Trophoblast cell (in vitro differentiated cells and primary cell): ENCODE measurements around the gene PAM.

Source experiments
- DNase-seq, 2 donors: peaks; one replicate each; pipeline ENCODE4 v3.0.0-alpha.2; 2016
- H2AFZ ChIP-seq: 2 replicates; pipeline ENCODE4 v1.6.1; 2013; ENCODE audit warnings: low read length, moderate library complexity, mild to moderate bottlenecking; ENCODE audit not compliant: insufficient read depth, poor library complexity
- H2AK5ac ChIP-seq: 2 replicates; pipeline ENCODE4 v1.6.1; 2013; ENCODE audit warnings: mild to moderate bottlenecking, low read length
- H2BK120ac ChIP-seq: 2 replicates; pipeline ENCODE4 v1.6.1; 2013; ENCODE audit warnings: low read length, mild to moderate bottlenecking, moderate library complexity; ENCODE audit not compliant: insufficient read depth, poor library complexity
- H2BK12ac ChIP-seq: 2 replicates; pipeline ENCODE4 v1.6.1; 2013; ENCODE audit warnings: mild to moderate bottlenecking, low read length, moderate library complexity
- H2BK5ac ChIP-seq: 2 replicates; pipeline ENCODE4 v1.6.1; 2013; ENCODE audit warnings: low read length, low read depth, moderate library complexity, mild to moderate bottlenecking; ENCODE audit not compliant: poor library complexity
- H3K14ac ChIP-seq: 2 replicates; pipeline ENCODE4 v1.6.1; 2013; ENCODE audit warnings: mild to moderate bottlenecking, low read length
- H3K18ac ChIP-seq: 2 replicates; pipeline ENCODE4 v1.6.1; 2013; ENCODE audit warnings: mild to moderate bottlenecking, low read length
- H3K23ac ChIP-seq: 2 replicates; pipeline ENCODE4 v1.6.1; 2013; ENCODE audit warnings: low read length
- H3K27ac ChIP-seq: 2 replicates; pipeline ENCODE4 v1.5.1; 2013; ENCODE audit warnings: low read depth, mild to moderate bottlenecking, inconsistent platforms, low read length, moderate library complexity
- H3K27me3 ChIP-seq: 2 replicates; pipeline ENCODE4 v1.6.1; 2013; ENCODE audit warnings: inconsistent platforms, mild to moderate bottlenecking, low read length, moderate library complexity; ENCODE audit not compliant: insufficient read depth
- H3K36me3 ChIP-seq, 2 experiments: 1 replicate in 1 of 2; 2 replicates in 1 of 2; pipeline ENCODE4 v1.6.1; 2013; ENCODE audit warnings: low read length in 2 of 2, mild to moderate bottlenecking in 2 of 2, moderate library complexity in 1 of 2; ENCODE audit not compliant: insufficient read depth in 2 of 2, control insufficient read depth in 1 of 2
- H3K4ac ChIP-seq: 2 replicates; pipeline ENCODE4 v1.6.1; 2013; ENCODE audit warnings: low read depth, mild to moderate bottlenecking, low read length, moderate library complexity
- H3K4me1 ChIP-seq, 2 experiments: 1 replicate in 1 of 2; 2 replicates in 1 of 2; pipeline ENCODE4 v1.6.1; 2013; ENCODE audit warnings: low read length in 2 of 2, mild to moderate bottlenecking in 2 of 2, moderate library complexity in 1 of 2; ENCODE audit not compliant: insufficient read depth in 2 of 2, control insufficient read depth in 1 of 2
- H3K4me2 ChIP-seq: 2 replicates; pipeline ENCODE4 v1.6.1; 2013; ENCODE audit warnings: inconsistent platforms, mild to moderate bottlenecking, low read length, moderate library complexity
- H3K4me3 ChIP-seq: 2 replicates; pipeline ENCODE4 v1.5.1; 2013; ENCODE audit warnings: mild to moderate bottlenecking, low read depth, low read length, inconsistent platforms
- H3K79me1 ChIP-seq: one replicate; pipeline ENCODE4 v1.6.1; 2013; ENCODE audit warnings: low read length
- H3K79me2 ChIP-seq: 2 replicates; pipeline ENCODE4 v1.6.1; 2013; ENCODE audit warnings: low read length, mild to moderate bottlenecking; ENCODE audit not compliant: control insufficient read depth, insufficient read depth, poor library complexity
- H3K9ac ChIP-seq: 2 replicates; pipeline ENCODE4 v1.6.1; 2013; ENCODE audit warnings: mild to moderate bottlenecking, low read length
- H3K9me3 ChIP-seq: 2 replicates; pipeline ENCODE4 v1.6.1; 2013; ENCODE audit warnings: low read depth, mild to moderate bottlenecking, control low read depth, inconsistent platforms, low read length; ENCODE audit not compliant: insufficient read depth
- H4K12ac ChIP-seq: 2 replicates; pipeline ENCODE4 v1.6.1; 2013; ENCODE audit warnings: low read depth, mild to moderate bottlenecking, low read length, moderate library complexity
- H4K8ac ChIP-seq: 2 replicates; pipeline ENCODE4 v1.6.1; 2013; ENCODE audit warnings: low read depth, mild to moderate bottlenecking, low read length, moderate library complexity
- H4K91ac ChIP-seq: one replicate; pipeline ENCODE4 v1.6.1; 2013; ENCODE audit warnings: low read depth, mild to moderate bottlenecking, low read length, moderate library complexity
- WGBS: extraction: QIAGEN DNeasy Blood & Tissue Kit; methylation state at CpG from one replicate; pipeline ENCODE4 v1.1.7; 2013; ENCODE audit warnings: missing lambda C conversion rate; ENCODE audit not compliant: insufficient read length, insufficient coverage; ENCODE audit errors: extremely low coverage; 5-methylcytosine and 5-hydroxymethylcytosine counted together

The PAM gene

DNA sequence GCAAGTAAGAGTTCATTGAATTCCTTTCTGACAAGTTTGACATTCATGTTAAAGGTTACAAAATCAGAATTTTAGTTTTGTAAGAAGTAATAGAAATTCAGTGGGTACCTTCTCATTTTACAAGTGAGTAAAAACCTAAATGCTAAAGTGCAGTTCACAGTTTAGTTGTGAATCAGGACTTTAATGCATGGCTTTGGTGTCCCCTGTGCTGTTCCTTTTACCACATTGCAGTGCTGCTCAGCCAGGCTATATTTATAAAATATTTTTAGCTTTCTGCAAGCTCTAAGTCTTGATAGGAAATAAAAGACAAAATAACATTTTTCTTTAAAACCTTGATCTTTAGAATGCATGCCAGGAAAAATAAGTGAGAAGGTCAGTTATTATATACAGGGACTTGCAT is 26.3 kb downstream of the PAM start:
- H3K18ac ChIP-seq = no peak overlapping the region
- H3K4ac ChIP-seq = no peak overlapping the region
- H2AK5ac ChIP-seq = no peak overlapping the region
- H4K91ac ChIP-seq = no peak overlapping the region
- no peak overlapping the region for H2BK5ac ChIP-seq
- no peaks in the 10 kb centered on the region for H3K4me1 ChIP-seq
- no peak overlapping the region for H3K9ac ChIP-seq
- no peak overlapping the region for H2AFZ ChIP-seq
- H3K14ac ChIP-seq = no peak overlapping the region
- no peaks in the 10 kb centered on the region for H3K9me3 ChIP-seq
- H3K27ac ChIP-seq = no peak overlapping the region
- DNase-seq = no peak
- H3K23ac ChIP-seq = no peak overlapping the region
- no peak overlapping the region for H2BK120ac ChIP-seq
- H3K79me2 ChIP-seq = no peaks in the 10 kb centered on the region
- no peak overlapping the region for H4K12ac ChIP-seq
- no peak overlapping the region for H4K8ac ChIP-seq
- H3K27me3 ChIP-seq = no peaks in the 10 kb centered on the region
- no peaks in the 10 kb centered on the region for H3K79me1 ChIP-seq
- no peak overlapping the region for H3K4me2 ChIP-seq
- H3K36me3 ChIP-seq = no peaks in the 10 kb centered on the region
- H2BK12ac ChIP-seq = no peak overlapping the region
- no peak overlapping the region for H3K4me3 ChIP-seq

GRCh38 chr5:102781786-102782185 is 26.7 kb downstream of the PAM start:
- H4K91ac ChIP-seq = no peak overlapping the region
- DNase-seq = no peak
- H3K27me3 ChIP-seq = no peaks in the 10 kb centered on the region

DNA sequence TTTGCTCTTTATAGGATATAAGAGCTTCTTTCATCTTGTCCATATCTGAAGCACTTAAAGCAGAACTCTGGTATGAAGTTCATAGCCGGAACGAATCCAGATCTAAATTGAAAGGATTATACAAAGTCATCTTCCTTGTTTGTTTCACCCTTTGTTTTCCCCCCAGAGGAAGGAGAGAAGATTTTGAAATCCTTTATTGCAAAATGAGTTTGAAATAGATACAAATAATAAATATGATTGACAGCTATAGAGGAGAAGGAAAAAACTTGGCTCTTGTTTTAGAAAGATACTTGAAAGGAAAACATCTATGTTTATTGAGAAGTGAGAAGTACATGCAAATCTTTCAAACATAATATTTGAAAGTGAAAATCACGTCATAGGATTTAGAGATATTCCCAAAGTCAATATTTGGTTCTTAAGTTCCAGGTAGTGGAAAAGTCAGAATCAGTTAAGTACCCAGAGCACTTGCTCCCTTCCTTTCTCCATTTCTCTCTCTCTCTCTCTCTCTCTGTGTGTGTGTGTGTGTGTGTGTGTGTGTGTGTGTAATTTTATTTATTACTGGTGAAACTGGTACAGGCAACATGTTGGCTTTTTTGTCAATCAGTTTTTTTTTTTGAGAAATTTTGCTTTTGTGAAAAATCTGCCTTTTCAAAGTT is 27.2 kb downstream of the PAM start:
- H4K91ac ChIP-seq = no peak overlapping the region
- no peak overlapping the region for H3K9ac ChIP-seq
- H3K27ac ChIP-seq = no peak overlapping the region
- H4K8ac ChIP-seq = no peak overlapping the region
- no peak for DNase-seq
- H2AK5ac ChIP-seq = no peak overlapping the region
- no peak overlapping the region for H2AFZ ChIP-seq
- H3K79me2 ChIP-seq = no peaks in the 10 kb centered on the region
- no peaks in the 10 kb centered on the region for H3K4me1 ChIP-seq
- H3K4ac ChIP-seq = no peak overlapping the region
- H3K18ac ChIP-seq = no peak overlapping the region
- H3K23ac ChIP-seq = no peak overlapping the region
- H3K4me2 ChIP-seq = no peak overlapping the region
- WGBS = no CpG with 5 or more reads among the region's 3 CpGs
- no peak overlapping the region for H4K12ac ChIP-seq
- no peak overlapping the region for H2BK120ac ChIP-seq
- no peak overlapping the region for H2BK5ac ChIP-seq
- no peaks in the 10 kb centered on the region for H3K9me3 ChIP-seq
- H3K14ac ChIP-seq = no peak overlapping the region
- H3K4me3 ChIP-seq = no peak overlapping the region
- H2BK12ac ChIP-seq = no peak overlapping the region
- no peaks in the 10 kb centered on the region for H3K27me3 ChIP-seq
- no peaks in the 10 kb centered on the region for H3K36me3 ChIP-seq
- H3K79me1 ChIP-seq = no peaks in the 10 kb centered on the region

More at GRCh38 chr5:102781786-102782185, 26.7 kb downstream of the PAM start:
- no CpG with 5 or more reads among the region's 5 CpGs for WGBS
- Histone ChIP-seq H3K14ac (no peak overlapping the region), H3K27ac (no peak overlapping the region), H3K4me1 (no peaks in the 10 kb centered on the region), H3K18ac (no peak overlapping the region), H2AK5ac (no peak overlapping the region), H3K36me3 (no peaks in the 10 kb centered on the region), H4K8ac (no peak overlapping the region), H2AFZ (no peak overlapping the region), H3K23ac (no peak overlapping the region), H3K9me3 (no peaks in the 10 kb centered on the region), H3K4me3 (no peak overlapping the region), H3K4ac (no peak overlapping the region), H3K4me2 (no peak overlapping the region), H3K79me1 (no peaks in the 10 kb centered on the region), H3K9ac (no peak overlapping the region), H3K79me2 (no peaks in the 10 kb centered on the region), H2BK120ac (no peak overlapping the region), H4K12ac (no peak overlapping the region), H2BK12ac (no peak overlapping the region), H2BK5ac (no peak overlapping the region)

DNA sequence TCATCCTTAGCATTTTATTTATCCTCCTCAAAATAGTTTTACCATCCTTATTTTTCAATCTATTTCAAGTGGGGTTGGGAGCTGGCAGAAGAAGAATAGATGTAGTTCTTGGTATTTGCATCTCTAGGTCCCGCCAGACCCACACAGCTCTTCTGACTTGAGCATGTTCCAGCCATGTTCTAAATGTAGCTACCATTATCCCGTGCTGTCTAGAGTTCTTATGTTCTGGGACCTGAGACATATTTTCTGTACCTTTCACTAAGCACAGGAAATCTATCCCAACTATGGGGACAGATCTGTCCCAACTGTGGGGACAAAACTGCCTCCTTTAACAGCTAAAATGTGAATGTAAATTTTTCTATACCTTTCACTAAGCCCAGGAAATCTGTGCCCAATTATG is 32.0 kb downstream of the PAM start:
- H2AFZ ChIP-seq = no peak overlapping the region
- no peak overlapping the region for H3K4me3 ChIP-seq
- no peak overlapping the region for H2BK5ac ChIP-seq
- no peak overlapping the region for H3K9ac ChIP-seq
- no peaks in the 10 kb centered on the region for H3K9me3 ChIP-seq
- H3K27me3 ChIP-seq = no peaks in the 10 kb centered on the region
- no peaks in the 10 kb centered on the region for H3K36me3 ChIP-seq
- H2AK5ac ChIP-seq = no peak overlapping the region
- H2BK12ac ChIP-seq = no peak overlapping the region
- H3K4ac ChIP-seq = no peak overlapping the region
- no peak overlapping the region for H3K14ac ChIP-seq
- H2BK120ac ChIP-seq = no peak overlapping the region
- no CpG with 5 or more reads among the region's 2 CpGs for WGBS
- H3K79me2 ChIP-seq = no peaks in the 10 kb centered on the region
- no peak for DNase-seq
- H4K91ac ChIP-seq = no peak overlapping the region
- no peak overlapping the region for H3K18ac ChIP-seq
- no peak overlapping the region for H4K12ac ChIP-seq
- no peak overlapping the region for H3K27ac ChIP-seq
- no peak overlapping the region for H3K23ac ChIP-seq
- no peaks in the 10 kb centered on the region for H3K79me1 ChIP-seq
- no peak overlapping the region for H4K8ac ChIP-seq
- H3K4me1 ChIP-seq = no peaks in the 10 kb centered on the region
- H3K4me2 ChIP-seq = no peak overlapping the region
